GM12875 (cell line): ENCODE results near the gene AIF1.

Source experiments
- H3K4me3 ChIP-seq: one replicate; pipeline ENCODE4 v1.5.1; 2011; ENCODE audit warnings: low read depth, low read length, control low read depth
- CTCF ChIP-seq: IDR thresholded peaks from 2 replicates; pipeline ENCODE4 v1.5.1; 2011; ENCODE audit warnings: low read depth, mild to moderate bottlenecking, control low read depth, inconsistent platforms, low read length, moderate library complexity, borderline replicate concordance; ENCODE audit not compliant: insufficient read depth

The AIF1 gene

GRCh38 chr6:31632279-31632946, 17.4 kb downstream of the AIF1 start:
- TF ChIP-seq CTCF, result no peak
- no peak overlapping the region for H3K4me3 ChIP-seq

GRCh38 chr6:31633447-31633846, 18.4 kb downstream of the AIF1 start:
- H3K4me3 ChIP-seq, result no peak overlapping the region
- TF ChIP-seq CTCF, result no peak

DNA sequence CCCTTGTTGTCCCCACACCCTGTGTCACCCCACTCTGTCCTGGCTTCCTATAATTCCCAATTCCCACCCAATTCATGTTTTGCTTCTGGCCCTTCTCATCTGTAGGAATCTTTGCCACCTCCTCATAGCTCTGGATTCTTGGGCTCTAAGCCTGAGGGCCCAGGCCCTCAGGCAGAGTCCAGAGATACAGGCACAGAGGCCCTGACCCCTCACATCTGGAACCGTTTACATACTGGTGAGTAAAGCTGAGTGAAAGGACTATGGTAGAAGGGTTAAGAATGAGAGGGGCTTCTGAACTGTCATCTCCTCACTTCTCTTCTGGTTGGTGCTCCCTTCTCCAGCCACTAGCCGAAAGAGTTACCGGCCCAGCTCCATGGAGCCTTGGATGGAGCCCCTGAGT, 19.1 kb downstream of the AIF1 start:
- H3K4me3 ChIP-seq, result no peak overlapping the region
- TF ChIP-seq CTCF, result no peak

- no peak for TF ChIP-seq CTCF
These were observed 20.0 kb downstream of the AIF1 start for GRCh38 chr6:31634969-31635575.

DNA sequence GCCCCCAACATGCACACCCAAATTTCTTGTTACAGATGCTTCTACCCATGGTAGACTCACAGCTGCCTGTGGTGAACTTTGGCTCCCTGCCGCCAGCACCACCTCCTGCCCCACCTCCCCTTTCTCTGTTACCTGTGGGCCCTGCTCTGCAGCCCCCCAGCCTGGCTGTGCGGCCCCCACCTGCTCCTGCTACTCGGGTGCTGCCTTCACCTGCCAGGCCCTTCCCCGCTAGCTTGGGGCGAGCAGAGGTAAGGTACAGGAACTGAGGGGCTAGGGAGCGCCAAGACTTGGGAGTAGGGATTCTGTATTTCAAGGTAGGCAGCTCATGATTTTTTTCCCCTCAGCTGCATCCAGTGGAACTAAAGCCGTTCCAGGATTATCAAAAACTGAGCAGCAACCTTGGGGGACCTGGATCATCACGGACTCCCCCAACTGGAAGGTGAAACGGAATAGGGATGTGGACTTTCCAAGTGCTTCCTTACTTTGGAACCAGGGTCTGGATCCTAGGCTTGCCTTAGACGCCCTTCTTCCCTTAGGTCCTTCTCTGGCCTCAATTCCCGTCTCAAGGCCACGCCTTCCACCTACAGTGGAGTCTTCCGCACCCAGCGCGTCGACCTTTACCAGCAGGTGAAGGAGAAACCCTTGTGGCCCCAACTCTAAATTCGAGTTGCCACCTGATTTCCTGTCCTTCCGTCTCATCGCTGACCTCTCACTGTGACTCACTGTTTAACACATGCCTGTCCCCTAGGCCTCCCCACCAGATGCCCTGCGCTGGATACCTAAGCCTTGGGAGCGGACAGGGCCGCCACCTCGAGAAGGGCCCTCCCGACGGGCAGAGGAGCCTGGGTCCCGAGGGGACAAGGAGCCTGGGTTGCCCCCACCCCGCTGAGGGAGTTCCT, 21.9 kb downstream of the AIF1 start:
- H3K4me3 ChIP-seq, result no peak overlapping the region
- TF ChIP-seq CTCF, result no peak

More at GRCh38 chr6:31634969-31635575, 20.0 kb downstream of the AIF1 start:
- H3K4me3 ChIP-seq, result no peak overlapping the region

GRCh38 chr6:31639043-31639442, 24.0 kb downstream of the AIF1 start:
- H3K4me3 ChIP-seq, result no peak overlapping the region
- TF ChIP-seq CTCF, result no peak
